IPS-18a (cell line): ENCODE data around the gene OPCML.

Experiments used
- H3K27ac ChIP-seq: one replicate; pipeline ENCODE4 v1.5.1; 2013; ENCODE audit warnings: low read length
- H3K27me3 ChIP-seq: one replicate; pipeline ENCODE4 v1.6.1; 2013; ENCODE audit warnings: mild to moderate bottlenecking, low read length; ENCODE audit not compliant: control insufficient read depth, insufficient read depth
- H3K36me3 ChIP-seq: one replicate; pipeline ENCODE4 v1.6.1; 2013; ENCODE audit warnings: low read depth, low read length; ENCODE audit not compliant: control insufficient read depth
- H3K4me1 ChIP-seq: one replicate; pipeline ENCODE4 v1.6.1; 2013; ENCODE audit warnings: low read depth, low read length; ENCODE audit not compliant: control insufficient read depth
- H3K4me3 ChIP-seq: one replicate; pipeline ENCODE4 v1.5.1; 2013; ENCODE audit warnings: low read length
- H3K9ac ChIP-seq: one replicate; pipeline ENCODE4 v1.6.1; 2013; ENCODE audit warnings: mild to moderate bottlenecking, low read length, moderate library complexity
- H3K9me3 ChIP-seq: one replicate; pipeline ENCODE4 v1.6.1; 2013; ENCODE audit warnings: low read depth, low read length; ENCODE audit not compliant: control insufficient read depth

Gene OPCML

DNA sequence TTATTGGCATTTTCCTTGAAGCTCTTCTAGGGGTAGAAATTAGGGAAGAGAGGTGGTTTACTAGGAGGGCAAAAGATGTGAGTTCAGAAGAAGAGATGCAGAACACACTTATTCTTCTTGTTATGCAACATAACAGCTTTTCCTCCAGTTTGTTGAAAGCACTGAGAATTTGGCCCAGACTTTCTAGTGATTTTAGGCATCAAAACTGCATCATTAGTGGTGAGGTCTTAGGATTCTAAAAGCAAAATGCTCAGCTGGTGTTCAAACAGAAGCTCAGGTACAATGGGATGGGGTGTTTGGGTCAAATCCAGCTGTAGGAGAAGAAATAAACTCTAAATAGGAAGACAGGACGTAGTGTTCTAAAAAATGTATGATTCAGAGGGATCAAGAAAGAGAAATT is 221.1 kb downstream of the OPCML start:
- H3K27me3 ChIP-seq, result no peaks in the 10 kb centered on the region
- no peak overlapping the region for H3K9ac ChIP-seq
- H3K36me3 ChIP-seq, result no peaks in the 10 kb centered on the region
- no peak overlapping the region for H3K27ac ChIP-seq
- H3K4me1 ChIP-seq, result no peaks in the 10 kb centered on the region
- no peaks in the 10 kb centered on the region for H3K9me3 ChIP-seq
- no peak overlapping the region for H3K4me3 ChIP-seq

DNA sequence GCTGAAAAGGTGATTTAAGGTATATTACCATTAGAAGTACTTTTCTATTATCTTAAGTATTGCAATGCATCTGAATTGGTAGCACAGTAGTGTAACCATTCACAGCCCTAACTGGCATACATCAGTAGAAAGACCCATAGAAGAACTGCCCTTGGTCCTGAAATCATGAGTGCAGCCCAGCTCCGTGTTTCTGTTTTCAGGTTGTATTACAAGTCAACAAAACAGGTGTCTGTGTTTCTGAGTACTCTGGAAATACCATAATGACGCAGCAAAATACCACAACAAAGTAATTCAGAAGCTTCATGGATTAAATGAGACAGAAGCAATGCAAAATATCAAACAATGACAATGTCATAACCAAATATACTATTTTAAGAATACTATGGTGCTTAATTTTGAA is 226.3 kb downstream of the OPCML start:
- Histone ChIP-seq H3K27ac (no peak overlapping the region), H3K27me3 (no peaks in the 10 kb centered on the region), H3K4me3 (no peak overlapping the region), H3K9ac (no peak overlapping the region), H3K36me3 (no peaks in the 10 kb centered on the region), H3K4me1 (peaks cover 6% of the 10 kb centered on the region), H3K9me3 (no peaks in the 10 kb centered on the region)

DNA sequence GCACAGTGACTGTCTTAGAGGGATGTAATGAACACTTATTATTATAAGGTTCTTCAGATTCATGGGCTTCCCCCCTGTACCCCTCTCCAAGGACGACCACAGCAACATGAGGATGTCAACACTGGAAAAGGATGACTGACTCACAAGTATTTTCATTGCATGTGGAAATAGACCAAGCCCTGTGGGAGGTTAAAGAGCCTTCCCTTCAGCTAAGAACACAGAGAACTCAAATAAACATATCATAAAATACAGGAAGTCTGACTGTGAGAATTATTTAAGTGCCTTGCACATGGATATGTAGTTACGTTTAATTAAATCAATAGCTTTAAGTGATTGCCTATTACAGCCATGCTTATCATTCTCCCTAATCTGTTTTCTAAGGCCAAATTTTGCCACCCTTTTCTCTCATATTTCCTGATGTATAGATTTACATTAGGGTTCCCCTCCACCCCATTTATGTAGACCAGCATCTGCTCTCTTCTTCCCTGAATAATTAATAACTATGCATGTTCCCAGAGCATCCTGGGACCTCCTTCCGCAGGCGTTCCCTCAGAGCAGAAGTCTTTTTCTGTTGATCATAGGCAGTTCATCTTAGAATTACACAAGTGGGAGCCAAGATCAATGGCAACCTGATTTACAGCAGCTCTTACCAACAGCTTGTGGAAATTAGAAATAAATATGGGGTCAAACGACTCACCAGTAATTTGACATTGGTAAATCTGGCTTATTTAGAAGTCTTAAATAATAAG is 226.9 kb downstream of the OPCML start:
- Histone ChIP-seq H3K9me3 (no peaks in the 10 kb centered on the region), H3K9ac (no peak overlapping the region), H3K4me3 (no peak overlapping the region), H3K4me1 (peaks cover 6% of the 10 kb centered on the region), H3K27me3 (no peaks in the 10 kb centered on the region), H3K36me3 (no peaks in the 10 kb centered on the region), H3K27ac (no peak overlapping the region)

DNA sequence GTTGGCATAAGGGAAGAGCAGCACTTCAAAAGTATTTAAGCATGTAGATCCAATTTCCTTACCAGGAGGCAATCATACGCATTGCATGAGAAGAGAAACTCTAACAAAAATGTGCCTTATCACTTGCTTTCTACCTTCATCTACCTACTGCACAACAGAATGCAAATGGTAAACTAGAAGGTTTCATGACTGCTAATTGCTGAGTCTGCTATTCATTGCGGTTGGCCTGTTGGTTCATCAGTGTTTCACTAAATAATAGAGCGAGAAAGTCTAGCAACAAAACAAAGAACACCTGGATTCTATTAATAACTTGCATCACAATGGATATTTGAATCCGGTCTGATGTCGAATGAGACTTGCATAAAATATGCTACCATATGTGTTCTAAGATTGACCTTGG is 229.0 kb downstream of the OPCML start:
- H3K4me3 ChIP-seq, result no peak overlapping the region
- H3K27ac ChIP-seq, result no peak overlapping the region
- no peak overlapping the region for H3K9ac ChIP-seq
- H3K27me3 ChIP-seq, result no peaks in the 10 kb centered on the region
- H3K4me1 ChIP-seq, result peaks cover 6% of the 10 kb centered on the region
- H3K36me3 ChIP-seq, result no peaks in the 10 kb centered on the region
- H3K9me3 ChIP-seq, result no peaks in the 10 kb centered on the region

DNA sequence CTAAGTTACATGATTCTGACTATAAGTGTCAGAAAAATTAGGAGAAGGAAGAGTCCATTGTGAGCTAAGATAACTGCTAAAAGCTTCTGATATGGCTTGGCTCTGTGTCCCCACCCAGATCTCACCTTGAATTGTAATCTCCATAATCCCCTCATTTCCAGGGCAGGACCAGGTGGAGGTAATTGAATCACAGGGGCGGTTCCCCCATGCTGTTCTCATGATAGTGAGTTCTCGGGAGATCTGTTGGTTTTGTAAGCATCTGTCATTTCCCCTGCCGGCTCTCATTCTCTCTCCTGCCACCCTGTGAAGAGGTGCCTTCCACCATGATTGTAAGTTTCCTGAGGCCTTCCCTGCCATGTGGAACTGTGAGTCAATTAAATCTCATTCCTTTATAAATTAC is 230.2 kb downstream of the OPCML start:
- Histone ChIP-seq H3K9ac (no peak overlapping the region), H3K4me1 (peaks cover 6% of the 10 kb centered on the region), H3K36me3 (no peaks in the 10 kb centered on the region), H3K27ac (no peak overlapping the region), H3K4me3 (no peak overlapping the region), H3K27me3 (no peaks in the 10 kb centered on the region), H3K9me3 (no peaks in the 10 kb centered on the region)

DNA sequence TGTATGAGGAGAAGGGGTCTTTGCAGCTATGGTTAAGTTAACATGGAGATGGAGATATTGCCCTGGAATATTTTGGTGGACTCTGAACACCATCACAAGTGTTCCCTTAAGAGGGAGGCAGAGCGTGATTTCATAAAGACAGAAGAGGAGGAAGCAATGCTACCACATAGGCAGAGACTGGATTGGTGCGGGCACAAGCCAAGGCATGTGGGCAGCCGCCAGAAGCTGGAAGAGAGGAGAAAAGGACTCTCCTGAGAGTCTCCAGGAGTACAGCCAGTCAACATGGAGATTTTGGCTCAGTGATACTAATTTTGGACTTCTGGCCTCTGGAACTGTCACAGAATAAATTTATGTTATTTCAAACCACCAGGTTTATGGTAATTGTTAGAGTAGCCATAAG is 231.6 kb downstream of the OPCML start:
- Histone ChIP-seq H3K4me1 (peaks cover 6% of the 10 kb centered on the region), H3K27me3 (no peaks in the 10 kb centered on the region), H3K4me3 (no peak overlapping the region), H3K36me3 (no peaks in the 10 kb centered on the region), H3K9ac (no peak overlapping the region), H3K9me3 (no peaks in the 10 kb centered on the region), H3K27ac (no peak overlapping the region)

DNA sequence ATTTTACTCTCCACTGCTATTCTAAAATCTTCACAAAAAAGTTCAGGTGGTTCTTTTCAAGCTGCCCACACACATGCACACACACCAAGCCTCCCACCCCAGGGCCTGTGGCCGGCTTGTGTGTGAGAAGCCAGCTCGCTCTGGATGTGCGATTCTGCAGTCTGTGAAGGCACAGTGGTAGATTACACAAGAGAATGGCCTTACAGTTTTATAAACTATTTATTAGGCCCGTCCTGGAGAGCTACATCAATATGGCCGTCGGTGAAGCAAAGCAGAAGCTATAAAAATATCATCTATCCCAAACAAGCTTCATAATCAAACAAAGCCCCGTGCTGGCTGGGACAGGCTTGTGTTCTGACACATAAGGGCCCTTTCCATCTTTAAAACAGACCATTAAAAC is 240.5 kb downstream of the OPCML start:
- H3K9me3 ChIP-seq, result no peaks in the 10 kb centered on the region
- H3K27ac ChIP-seq, result no peak overlapping the region
- H3K27me3 ChIP-seq, result no peaks in the 10 kb centered on the region
- no peaks in the 10 kb centered on the region for H3K36me3 ChIP-seq
- no peaks in the 10 kb centered on the region for H3K4me1 ChIP-seq
- H3K4me3 ChIP-seq, result no peak overlapping the region
- H3K9ac ChIP-seq, result no peak overlapping the region

DNA sequence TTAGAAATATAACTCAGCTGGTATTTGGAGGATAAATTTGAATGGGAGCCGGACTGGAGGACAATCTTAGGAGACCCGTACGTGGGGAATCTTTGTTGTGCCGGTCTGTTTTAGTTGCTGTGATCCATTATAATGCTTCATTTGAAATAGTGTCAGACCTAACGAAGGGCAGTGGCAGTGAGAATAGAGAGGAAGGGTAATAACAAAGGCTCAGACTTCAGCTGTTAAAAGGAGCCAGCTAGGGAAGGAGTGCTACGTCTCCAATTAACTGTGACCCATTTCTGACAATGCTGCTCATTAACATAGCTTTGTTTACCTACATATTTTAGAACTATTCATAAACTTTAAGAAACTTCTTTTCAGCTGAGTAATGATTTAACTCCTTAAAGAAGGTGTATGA is 246.9 kb downstream of the OPCML start:
- Histone ChIP-seq H3K27me3 (no peaks in the 10 kb centered on the region), H3K9me3 (no peaks in the 10 kb centered on the region), H3K27ac (no peak overlapping the region), H3K4me1 (peaks cover 10% of the 10 kb centered on the region), H3K4me3 (no peak overlapping the region), H3K9ac (no peak overlapping the region), H3K36me3 (no peaks in the 10 kb centered on the region)

DNA sequence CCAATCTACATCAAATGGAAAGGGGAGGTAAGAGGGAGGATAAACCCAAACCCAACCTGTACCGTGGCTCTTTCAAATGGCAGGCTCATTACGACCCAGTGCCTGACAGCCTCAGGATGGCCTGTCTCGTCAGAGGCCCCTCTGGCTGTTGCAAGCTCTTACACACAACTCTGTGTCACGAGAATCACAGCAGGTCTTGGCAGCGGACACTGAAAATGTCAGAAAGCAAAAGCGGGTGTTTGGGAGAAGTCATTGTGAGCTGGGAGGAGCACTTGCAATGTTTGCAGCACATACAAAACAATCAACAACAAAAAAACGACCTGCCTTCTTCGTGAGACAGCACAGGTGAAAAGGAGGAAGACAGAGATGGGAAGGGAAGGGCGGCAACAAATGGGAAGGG is 248.1 kb downstream of the OPCML start:
- peaks cover 16% of the 10 kb centered on the region for H3K4me1 ChIP-seq

DNA sequence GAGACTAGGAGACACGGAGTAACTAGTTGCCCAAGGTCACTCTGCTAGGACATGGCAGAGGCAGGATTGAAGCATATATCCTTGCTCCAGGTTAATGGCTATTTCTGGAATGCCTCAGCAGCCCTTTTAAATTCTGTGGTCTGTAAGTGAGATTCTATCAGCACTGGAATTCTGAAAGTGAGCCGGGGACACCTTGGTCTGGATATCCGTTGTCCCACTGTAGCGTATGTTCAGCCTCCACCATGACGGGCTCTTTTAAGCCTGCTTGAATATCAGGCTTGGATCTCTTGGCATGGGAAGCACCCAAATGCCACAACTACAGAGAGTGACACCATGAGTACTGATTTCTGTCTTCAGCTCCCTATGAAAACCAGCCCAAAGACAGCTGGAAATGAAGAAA is 254.4 kb downstream of the OPCML start:
- peaks cover 10% of the 10 kb centered on the region for H3K4me1 ChIP-seq
- H3K4me3 ChIP-seq, result no peak overlapping the region
- H3K9me3 ChIP-seq, result no peaks in the 10 kb centered on the region
- no peak overlapping the region for H3K9ac ChIP-seq
- no peak overlapping the region for H3K27ac ChIP-seq
- H3K27me3 ChIP-seq, result no peaks in the 10 kb centered on the region
- no peaks in the 10 kb centered on the region for H3K36me3 ChIP-seq

More for the DNA sequence above, 248.1 kb downstream of the OPCML start:
- Histone ChIP-seq H3K27ac (no peak overlapping the region), H3K4me3 (no peak overlapping the region), H3K36me3 (no peaks in the 10 kb centered on the region), H3K9me3 (no peaks in the 10 kb centered on the region), H3K9ac (no peak overlapping the region), H3K27me3 (no peaks in the 10 kb centered on the region)

DNA sequence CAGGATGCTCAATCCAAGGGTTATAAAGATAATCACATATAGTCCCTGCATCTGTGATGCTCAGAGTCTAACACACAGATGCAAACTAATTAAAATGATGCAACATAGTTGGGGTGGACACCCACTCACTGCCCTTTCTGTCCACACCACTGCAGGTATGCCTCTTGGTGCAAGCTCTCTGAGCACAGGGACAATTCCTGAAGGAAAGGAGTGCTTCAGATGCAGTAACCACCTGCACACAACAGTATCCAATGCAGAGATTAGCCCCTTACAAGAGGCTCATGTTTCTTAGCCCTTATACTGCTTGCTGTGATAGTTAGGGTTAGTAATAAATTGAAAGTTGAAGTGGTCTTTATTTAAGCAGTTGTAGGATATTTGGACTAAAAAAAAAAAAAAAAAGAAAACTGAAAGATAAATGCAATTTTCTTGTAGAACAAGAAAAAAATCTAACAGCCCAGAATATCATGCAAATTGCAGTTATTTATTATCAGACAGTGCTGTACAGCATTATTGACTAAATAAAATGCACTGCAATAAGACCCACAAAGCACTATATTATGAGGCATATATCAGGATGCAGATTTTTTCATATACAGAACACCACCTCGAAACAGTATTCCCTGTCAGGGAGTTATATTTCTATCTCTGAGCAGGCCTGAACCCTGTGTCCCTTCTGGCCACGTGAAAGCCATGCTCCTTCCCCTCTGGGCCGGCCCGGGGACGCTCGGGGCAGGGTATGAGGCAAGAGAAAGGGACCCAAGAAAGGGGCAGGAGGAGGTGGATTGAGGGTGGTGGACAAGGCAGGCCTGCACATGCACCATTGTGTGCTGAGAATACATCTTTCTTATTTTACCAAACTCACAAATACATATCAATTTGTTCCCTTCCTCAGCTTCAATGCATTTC is 260.2 kb downstream of the OPCML start:
- H3K4me1 ChIP-seq, result no peaks in the 10 kb centered on the region
- H3K9me3 ChIP-seq, result no peaks in the 10 kb centered on the region
- no peaks in the 10 kb centered on the region for H3K36me3 ChIP-seq
- H3K27ac ChIP-seq, result no peak overlapping the region
- no peak overlapping the region for H3K9ac ChIP-seq
- no peak overlapping the region for H3K4me3 ChIP-seq
- no peaks in the 10 kb centered on the region for H3K27me3 ChIP-seq

DNA sequence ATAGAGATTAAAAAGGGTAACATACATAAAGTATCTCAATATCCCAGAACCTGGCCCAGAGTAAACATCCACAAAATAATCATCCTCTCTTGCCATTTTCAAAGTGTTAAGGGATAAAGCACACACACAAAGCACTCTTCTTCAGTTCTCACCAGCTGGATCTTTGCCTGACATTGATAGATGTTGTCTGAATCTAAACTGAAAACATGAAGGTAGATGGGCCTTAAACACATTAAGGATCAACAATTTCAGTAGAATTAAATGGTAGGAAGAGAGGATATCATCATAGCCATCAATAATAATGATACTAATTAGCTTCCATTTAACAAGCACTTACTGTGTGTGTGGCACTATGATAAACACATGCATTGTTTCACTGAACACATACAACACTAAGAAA is 261.1 kb downstream of the OPCML start:
- Histone ChIP-seq H3K9ac (no peak overlapping the region), H3K4me1 (no peaks in the 10 kb centered on the region), H3K9me3 (no peaks in the 10 kb centered on the region), H3K27ac (no peak overlapping the region), H3K36me3 (no peaks in the 10 kb centered on the region), H3K4me3 (no peak overlapping the region), H3K27me3 (no peaks in the 10 kb centered on the region)
